GM12878 (cell line): ENCODE measurements around the gene ACER3. TPM values are rescaled to one million over a fixed set of nuclear protein-coding genes. Genes with fewer than 3 reads are reported as not detected.

Source experiments
- ATAC-seq: fragments of 200-7000 bp; cut with Tn5 transposase; 3 replicates; pipeline ENCODE4 v1.9.1; 2020; ENCODE audit warnings: mild to moderate bottlenecking, moderate library complexity
- BruUV-seq: library from RNA; stranded (reverse); fragments of 400-500 nt; replicated peaks from 2 replicates; lab custom pipeline; 2021; lab: Mats Ljungman, UMichigan
- CTCF ChIA-PET: fragments of 300-600 bp; sonication (Branson Sonifier 250); formaldehyde crosslinking; extraction: SDS; loops from one replicate; lab custom pipeline; 2021; ENCODE audit warnings: inconsistent platforms; lab: Yijun Ruan, JAX
- POLR2A ChIA-PET: fragments of 350-600 bp; formaldehyde crosslinking; extraction: SDS; loops from one replicate; lab custom pipeline; 2021; ENCODE audit warnings: inconsistent platforms; lab: Charles Lee
- RAD21 ChIA-PET: fragments of 300-600 bp; sonication (Branson Sonifier 250); formaldehyde crosslinking; loops from one replicate; lab custom pipeline; 2023; ENCODE audit warnings: antibody characterized with exemption; ENCODE audit not compliant: unreplicated experiment; lab: Charles Lee
- SMC1A ChIA-PET: fragments of 300-600 bp; sonication (Branson Sonifier 250); formaldehyde crosslinking; loops from one replicate; lab custom pipeline; 2023; ENCODE audit not compliant: unreplicated experiment, uncharacterized antibody; lab: Charles Lee
- DNase-seq: peaks from one replicate; pipeline ENCODE4 v3.0.0-alpha.2; 2011; ENCODE audit warnings: low read depth, low spot score
- FAIRE-seq: peaks from 3 replicates; lab custom pipeline; 2011; peaks lifted over from hg19 to GRCh38; lab: Jason Lieb, UNC
- H2AFZ ChIP-seq: 2 replicates; pipeline ENCODE4 v1.6.0; 2011; ENCODE audit warnings: low read depth, low read length, control low read depth; ENCODE audit not compliant: control insufficient read depth
- H3K27ac ChIP-seq: 2 replicates; pipeline ENCODE4 v1.5.1; 2011; ENCODE audit warnings: control low read depth; ENCODE audit not compliant: control insufficient read depth, insufficient read depth
- H3K27me3 ChIP-seq, 2 experiments: replicated peaks in 1 of 2; 2 replicates each; pipeline versions ENCODE4 v1.6.0 to v1.6.1; 2011; ENCODE audit warnings: low read length in 1 of 2; ENCODE audit not compliant: control insufficient read depth in 2 of 2, insufficient read depth in 2 of 2
- H3K36me3 ChIP-seq, 2 experiments: 2 replicates each; pipeline ENCODE4 v1.5.1; 2011; ENCODE audit warnings: low read length in 1 of 2; ENCODE audit not compliant: control insufficient read depth in 2 of 2, insufficient read depth in 2 of 2
- H3K4me1 ChIP-seq: 2 replicates; pipeline ENCODE4 v1.6.1; 2011; ENCODE audit warnings: mild to moderate bottlenecking, low read length, moderate library complexity, mixed read lengths; ENCODE audit not compliant: control insufficient read depth, insufficient read depth
- H3K4me2 ChIP-seq: 2 replicates; pipeline ENCODE4 v1.6.0; 2011; ENCODE audit warnings: control low read depth; ENCODE audit not compliant: control insufficient read depth, insufficient read depth
- H3K4me3 ChIP-seq: fragments of 200-600 bp; sonication (generic); 2 replicates; pipeline ENCODE4 v1.5.1; 2016
- H3K79me2 ChIP-seq: 2 replicates; pipeline ENCODE4 v1.6.0; 2011; ENCODE audit warnings: low read length; ENCODE audit not compliant: control insufficient read depth, insufficient read depth
- H3K9ac ChIP-seq: 2 replicates; pipeline ENCODE4 v1.8.0; 2011; ENCODE audit warnings: low read length, control low read depth, mixed read lengths; ENCODE audit not compliant: control insufficient read depth, insufficient read depth
- H3K9me3 ChIP-seq: replicated peaks from 3 replicates; pipeline ENCODE4 v1.5.1; 2011; ENCODE audit warnings: mild to moderate bottlenecking, low read length; ENCODE audit not compliant: control insufficient read depth, insufficient read depth
- H4K20me1 ChIP-seq: 2 replicates; pipeline ENCODE4 v1.6.0; 2011; ENCODE audit not compliant: control insufficient read depth, insufficient read depth
- RBBP5 ChIP-seq: fragments of 200-600 bp; sonication (generic); conservative IDR thresholded peaks from 2 replicates; pipeline ENCODE4 v1.6.1; 2016
- SRF ChIP-seq, 2 experiments: IDR thresholded peaks; 2 replicates each; pipeline ENCODE4 v1.6.1; 2011; ENCODE audit warnings: low read depth in 2 of 2, low read length in 2 of 2, mild to moderate bottlenecking in 1 of 2, moderate library complexity in 1 of 2
- ZBTB40 ChIP-seq: fragments of 450-650 bp; IDR thresholded peaks from 2 replicates; pipeline ENCODE4 v1.6.1; 2016; ENCODE audit warnings: mild to moderate bottlenecking, moderate library complexity, borderline replicate concordance
- WGBS: methylation state at CpG from one replicate; pipeline ENCODE4 v1.1.6; 2016; ENCODE audit warnings: low lambda C conversion rate; ENCODE audit not compliant: insufficient replicate concordance, insufficient coverage; ENCODE audit errors: missing lambda C conversion rate; 5-methylcytosine and 5-hydroxymethylcytosine counted together
- in situ Hi-C: fragments of 300-500 bp; cut with MboI; formaldehyde crosslinking; loops from 9 replicates; pipeline ENCODE4 v1.14.3; 2018; ENCODE audit warnings: mixed read lengths
- intact Hi-C: fragments of 100-400 bp; cut with micrococcal nuclease; formaldehyde crosslinking; loops from one replicate; pipeline ENCODE4 v1.14.2; 2022; ENCODE audit not compliant: unreplicated experiment
- polyA plus RNA-seq, 11 experiments: library from polyadenylated mRNA; depleted of rRNA in 4 of 11; unstranded in 6 of 11; stranded (reverse) in 5 of 11; fragments of >200 nt; fragmentation: Nextera tagmentation in 4 of 11; fragmentation: Illumina TruSeq in 1 of 11; extraction: Ambion mirVana in 4 of 11; extraction: Trizol in 1 of 11; gene quantifications; 1 replicate in 1 of 11; 2 replicates in 10 of 11; pipeline versions ENCODE4 v1.2.1 to v1.2.3, GENCODE V29; 2011 to 2016; ENCODE audit warnings: inconsistent platforms in 2 of 11, missing spikeins in 2 of 11, low read depth in 1 of 11
- total RNA-seq, 4 experiments: library from RNA; depleted of rRNA in 3 of 4; stranded (reverse); fragments of >200 nt in 3 of 4; fragmentation: Illumina TruSeq in 1 of 4; extraction: Trizol in 1 of 4; gene quantifications; 2 replicates each; pipeline versions ENCODE4 v1.2.1 to v1.2.3, GENCODE V29; 2013 to 2021
- TF ChIP-seq, protein P1 (sequence below): IDR thresholded peaks from 2 replicates; pipeline ENCODE4 v1.6.1; 2011; ENCODE audit warnings: low read depth, low read length, improper control_type of control experiment, borderline replicate concordance

The ACER3 gene
- total and polyA plus RNA-seq, 10 of the 15 experiments (the other 5 are each of a cell fraction or from before 2014, with no cell fraction given): 2.8 to 17.4 (median 10.3) TPM

DNA sequence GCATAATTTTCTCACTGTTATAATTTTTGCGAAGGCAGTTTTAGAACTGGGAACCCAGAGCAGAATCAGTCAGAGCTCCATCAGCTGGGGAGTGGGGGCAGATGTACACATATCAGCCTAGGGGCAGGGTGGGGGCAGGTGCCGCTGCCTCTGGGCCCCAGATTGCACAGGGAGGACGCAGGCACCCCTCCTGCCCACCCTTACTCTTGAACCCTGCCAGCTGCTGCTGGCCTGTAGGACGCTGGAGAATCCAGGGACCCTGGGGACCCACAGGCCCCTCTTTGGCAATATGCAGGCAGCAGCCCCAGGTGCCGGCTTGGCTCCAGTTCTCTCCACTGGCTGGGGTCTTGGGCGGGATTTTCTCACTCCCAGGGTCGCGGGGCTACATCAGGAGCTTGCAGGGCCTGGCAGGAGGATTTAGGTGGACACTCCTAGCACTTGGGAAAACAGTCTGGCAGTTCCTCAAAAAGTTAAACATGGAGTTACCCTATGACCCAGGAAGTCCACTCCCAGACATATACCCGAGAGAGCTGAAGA, 197.3 kb downstream of the ACER3 start (continued):
- TF ChIP-seq, protein P1, sequence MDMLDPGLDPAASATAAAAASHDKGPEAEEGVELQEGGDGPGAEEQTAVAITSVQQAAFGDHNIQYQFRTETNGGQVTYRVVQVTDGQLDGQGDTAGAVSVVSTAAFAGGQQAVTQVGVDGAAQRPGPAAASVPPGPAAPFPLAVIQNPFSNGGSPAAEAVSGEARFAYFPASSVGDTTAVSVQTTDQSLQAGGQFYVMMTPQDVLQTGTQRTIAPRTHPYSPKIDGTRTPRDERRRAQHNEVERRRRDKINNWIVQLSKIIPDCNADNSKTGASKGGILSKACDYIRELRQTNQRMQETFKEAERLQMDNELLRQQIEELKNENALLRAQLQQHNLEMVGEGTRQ: no peak

- ChIA-PET RAD21 (no interaction called here), POLR2A (no interaction called here), CTCF (no interaction called here), SMC1A (no interaction called here)
- H2AFZ ChIP-seq: no peak overlapping the region
- H3K4me3 ChIP-seq: no peak overlapping the region
- no peak overlapping the region for H3K27ac ChIP-seq
- no peak for TF ChIP-seq RBBP5
- TF ChIP-seq ZBTB40: no peak
- no peak for TF ChIP-seq SRF (IDR thresholded peaks at IDR 0.05; ENCODE audit: low read depth in 2 of 2, low read length in 2 of 2)
- ATAC-seq: no peak
- 31% methylated on average over 2 of the region's 2 CpGs for WGBS
- DNase-seq: no peak
- no peak for FAIRE-seq
- BruUV-seq: no TSS peak
- H3K9ac ChIP-seq: no peak overlapping the region
- H3K4me1 ChIP-seq: no peaks in the 10 kb centered on the region
- intact Hi-C loops: no loop called here
- in situ Hi-C loops: no loop called here
- no peaks in the 10 kb centered on the region for H4K20me1 ChIP-seq
- H3K36me3 ChIP-seq: no peaks in the 10 kb centered on the region
- H3K27me3 ChIP-seq: no peaks in the 10 kb centered on the region
- no peaks in the 10 kb centered on the region for H3K79me2 ChIP-seq
- H3K4me2 ChIP-seq: no peak overlapping the region
- peaks cover 2% of the 10 kb centered on the region; the same call in 1 of the 3 replicates for H3K9me3 ChIP-seq
Observed at GRCh38 chr11:77058900-77059299, 198.2 kb downstream of the ACER3 start.
